ENCODE measurements around the gene HOXA11.

- TF ChIP-seq CTCF (IDR thresholded peaks at IDR 0.05; ENCODE audit: poor library complexity, severe bottlenecking) = no peak
- no peak for TF ChIP-seq EZH2 (IDR thresholded peaks at IDR 0.05; ENCODE audit: borderline replicate concordance, insufficient read depth, low read length, poor library complexity, severe bottlenecking)
- no peak for TF ChIP-seq TAF1 (IDR thresholded peaks at IDR 0.05; ENCODE audit: low read depth)
- TF ChIP-seq REST (IDR thresholded peaks at IDR 0.05; ENCODE audit: borderline replicate concordance) = no peak
- no peak for TF ChIP-seq POLR2AphosphoS5 (IDR thresholded peaks at IDR 0.05)
- TF ChIP-seq EP300 (conservative IDR thresholded peaks at IDR 0.05; ENCODE audit: poor library complexity, severe bottlenecking) = no peak
- TF ChIP-seq RAD21 (conservative IDR thresholded peaks at IDR 0.05) = no peak
These were observed 10.8 kb downstream of the HOXA11 start, which contains the start of gene HOXA10 for GRCh38 chr7:27173956-27174873.
